ENCODE measurements around the gene F2R.

DNA sequence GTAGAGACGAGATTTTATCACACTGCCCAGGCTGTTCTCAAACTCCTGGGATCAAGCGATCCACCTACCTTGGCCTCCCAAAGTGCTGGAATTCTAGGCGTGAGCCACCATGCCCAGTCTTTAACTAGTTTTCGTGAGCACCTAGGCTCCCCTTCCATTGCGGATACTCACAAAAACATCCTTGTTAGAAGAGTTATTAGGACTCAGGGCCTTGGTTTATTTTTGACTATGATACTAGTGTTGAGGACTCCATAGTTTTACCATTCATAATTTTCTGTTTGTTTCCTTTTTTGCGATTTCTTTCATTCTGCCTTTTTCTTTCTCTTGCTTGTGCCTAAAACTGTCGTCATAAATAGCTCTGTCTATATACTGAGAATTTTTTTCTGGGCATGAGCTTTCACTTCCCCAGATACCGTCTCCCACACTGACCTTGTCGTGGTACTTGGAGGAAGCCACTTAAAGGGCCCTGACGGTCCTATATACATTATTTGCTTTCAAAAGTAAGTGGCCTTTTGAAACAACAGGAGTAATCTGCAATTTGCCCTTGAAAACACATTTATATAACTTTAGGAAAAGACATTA, 5.2 kb downstream of the F2R start:
- TF ChIP-seq, protein P1, sequence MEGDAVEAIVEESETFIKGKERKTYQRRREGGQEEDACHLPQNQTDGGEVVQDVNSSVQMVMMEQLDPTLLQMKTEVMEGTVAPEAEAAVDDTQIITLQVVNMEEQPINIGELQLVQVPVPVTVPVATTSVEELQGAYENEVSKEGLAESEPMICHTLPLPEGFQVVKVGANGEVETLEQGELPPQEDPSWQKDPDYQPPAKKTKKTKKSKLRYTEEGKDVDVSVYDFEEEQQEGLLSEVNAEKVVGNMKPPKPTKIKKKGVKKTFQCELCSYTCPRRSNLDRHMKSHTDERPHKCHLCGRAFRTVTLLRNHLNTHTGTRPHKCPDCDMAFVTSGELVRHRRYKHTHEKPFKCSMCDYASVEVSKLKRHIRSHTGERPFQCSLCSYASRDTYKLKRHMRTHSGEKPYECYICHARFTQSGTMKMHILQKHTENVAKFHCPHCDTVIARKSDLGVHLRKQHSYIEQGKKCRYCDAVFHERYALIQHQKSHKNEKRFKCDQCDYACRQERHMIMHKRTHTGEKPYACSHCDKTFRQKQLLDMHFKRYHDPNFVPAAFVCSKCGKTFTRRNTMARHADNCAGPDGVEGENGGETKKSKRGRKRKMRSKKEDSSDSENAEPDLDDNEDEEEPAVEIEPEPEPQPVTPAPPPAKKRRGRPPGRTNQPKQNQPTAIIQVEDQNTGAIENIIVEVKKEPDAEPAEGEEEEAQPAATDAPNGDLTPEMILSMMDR (conservative IDR thresholded peaks at IDR 0.05 in 1 of 2, IDR thresholded peaks at IDR 0.05 in 1 of 2; ENCODE audit: extremely low read depth in 1 of 2, insufficient read depth in 1 of 2, low read depth in 1 of 2, low read length in 2 of 2): no peak
- TF ChIP-seq EZH2 (IDR thresholded peaks at IDR 0.05; ENCODE audit: borderline replicate concordance, low read length): no peak

Measured in mammary epithelial cell (primary cell).